Measurements from ENCODE around the gene DCAF12.
A peak's percentile ranks its signal among the peaks of the same experiment; 100 is the strongest.

DCAF12 gene

GRCh38 chr9:34131571-34131970, 5.1 kb upstream of the DCAF12 start:
- intact Hi-C loops (cut with DNase I), result no loop called here
- no peak for DNase-seq

- peak in 9 of 42 donors; percentile 8 to 50 (median 19) for DNase-seq
- intact Hi-C loops (cut with DNase I), result loop anchor here (5.0 kb wide), 2 partner anchors 50 to 80 kb away; partner anchors contain the start of genes UBAP1 and UBAP2
Measured at GRCh38 chr9:34127035-34127948, 794 bp upstream of the DCAF12 start.

GRCh38 chr9:34125681-34126206, 754 bp downstream of the DCAF12 start:
- intact Hi-C loops (cut with DNase I), result loop anchor here (5.0 kb wide), 2 partner anchors 52 to 78 kb away; partner anchors contain the start of genes UBAP1 and UBAP2
- peak in 1 of 42 donors; percentile 2 for DNase-seq

DNA sequence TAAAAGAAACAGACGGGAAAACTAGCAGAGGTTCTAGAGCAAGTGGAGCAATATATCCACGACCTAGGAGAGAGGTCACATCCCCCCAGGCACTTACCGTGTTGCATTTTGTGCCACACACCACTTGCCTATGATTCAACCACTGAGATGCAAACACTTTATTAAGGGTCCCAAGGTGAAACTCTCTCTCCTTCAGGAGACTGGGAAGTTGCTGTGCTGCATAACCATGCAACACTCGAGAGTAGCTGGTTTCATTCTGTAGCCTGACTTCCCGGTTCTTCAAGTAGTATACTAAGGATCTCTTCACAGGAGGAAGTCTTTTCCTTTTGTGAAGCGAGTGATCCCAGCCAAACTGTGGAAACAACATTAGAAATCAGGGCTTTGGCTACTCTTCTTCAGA, 1.6 kb downstream of the DCAF12 start:
- intact Hi-C loops (cut with DNase I), result loop anchor here (5.0 kb wide), 2 partner anchors 52 to 78 kb away; partner anchors contain the start of genes UBAP1 and UBAP2
- no peak for DNase-seq

GRCh38 chr9:34124099-34124498, 2.4 kb downstream of the DCAF12 start:
- no peak for DNase-seq
- intact Hi-C loops (cut with DNase I), result no loop called here

- DNase-seq, result peak in 20 of 42 donors; percentile 3 to 58 (median 30)
- intact Hi-C loops (cut with DNase I), result no loop called here
Measured at GRCh38 chr9:34123682-34124081, 2.8 kb downstream of the DCAF12 start.

DNA sequence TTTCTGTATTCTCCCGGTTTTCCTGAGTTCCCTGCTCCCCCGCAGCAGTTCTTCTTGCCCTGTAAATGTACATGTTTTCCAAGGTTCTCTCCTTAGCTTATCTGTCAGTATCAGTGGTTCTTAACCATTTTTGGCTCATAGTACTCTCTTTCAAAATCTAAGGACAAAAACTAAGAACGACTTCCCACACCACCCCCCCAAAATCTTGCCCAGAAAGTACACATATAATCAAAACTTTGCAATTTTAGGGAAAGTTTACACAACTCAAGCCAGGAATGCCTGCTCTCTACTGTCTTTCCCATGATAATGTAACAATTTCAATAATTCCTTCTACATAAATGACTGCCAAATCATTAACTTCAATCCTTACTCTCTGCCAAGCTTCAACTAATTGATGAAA, 4.5 kb downstream of the DCAF12 start:
- no peak for DNase-seq
- intact Hi-C loops (cut with DNase I), result no loop called here

GRCh38 chr9:34119713-34120112, 6.8 kb downstream of the DCAF12 start:
- DNase-seq, result no peak
- intact Hi-C loops (cut with DNase I), result no loop called here

DNA sequence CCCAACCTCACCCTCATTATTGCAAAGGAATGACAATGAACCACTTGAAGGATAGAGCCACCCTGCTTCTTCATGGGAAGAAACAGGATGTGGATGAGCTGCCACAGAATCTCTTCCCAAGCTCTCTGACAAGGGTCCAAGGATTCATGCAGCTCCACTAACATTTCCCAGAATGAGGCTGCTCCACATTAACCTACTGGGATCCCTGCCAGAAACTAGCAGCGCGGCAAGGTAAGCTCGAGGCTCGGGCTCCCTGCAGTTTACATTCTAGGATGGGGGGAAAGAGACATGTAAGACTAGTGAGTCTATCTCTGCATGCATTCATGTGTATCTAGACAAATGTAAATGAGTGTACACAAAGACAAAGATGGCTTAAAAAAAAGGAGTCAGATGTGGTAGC, 12.1 kb downstream of the DCAF12 start:
- intact Hi-C loops (cut with DNase I), result no loop called here
- DNase-seq, result peak in 3 of 42 donors; percentile 9 to 28 (median 11)

DNA sequence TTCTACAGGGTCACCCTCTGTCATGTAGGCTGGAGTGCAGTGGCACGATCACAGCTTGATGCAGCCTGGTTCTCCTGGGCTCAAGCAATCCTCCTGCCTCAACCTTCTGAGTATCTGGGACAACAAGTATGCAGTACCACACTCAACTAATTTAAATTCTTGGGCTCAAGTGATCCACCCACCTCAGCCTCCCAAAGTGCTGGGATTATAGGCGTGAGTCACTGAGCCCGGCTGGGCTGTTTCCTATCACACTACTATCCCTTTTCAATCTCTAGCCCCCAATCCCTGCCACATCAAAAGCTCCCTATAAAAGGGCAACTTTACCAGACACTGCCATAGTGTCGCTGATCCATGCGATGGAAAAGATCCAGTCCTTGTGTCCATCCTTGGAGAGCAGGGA, 20.4 kb downstream of the DCAF12 start:
- intact Hi-C loops (cut with DNase I), result no loop called here
- DNase-seq, result peak in 7 of 42 donors; percentile 20 to 43 (median 26)

DNA sequence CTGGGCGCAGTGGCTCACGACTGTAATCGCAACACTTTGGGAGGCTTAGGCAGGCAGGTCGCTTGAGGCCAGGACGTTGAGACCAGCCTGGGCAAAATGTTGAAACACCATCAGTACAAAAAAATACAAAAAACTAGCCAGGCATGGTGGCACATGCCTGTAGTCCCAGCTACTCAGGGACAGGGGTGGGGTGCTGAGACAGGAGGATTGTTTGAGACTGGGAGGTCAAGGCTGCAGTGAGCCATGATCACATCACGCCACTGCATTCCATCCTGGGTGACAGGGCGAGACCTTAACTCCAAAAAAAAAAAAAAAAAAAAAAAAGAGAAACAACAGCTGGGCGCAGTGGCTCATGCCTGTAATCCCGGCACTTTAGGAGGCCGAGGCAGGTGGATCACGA, 23.7 kb downstream of the DCAF12 start:
- no peak for DNase-seq

GRCh38 chr9:34098307-34098706, 28.2 kb downstream of the DCAF12 start:
- no peak for DNase-seq
- intact Hi-C loops (cut with DNase I), result no loop called here

More for the DNA sequence above, 23.7 kb downstream of the DCAF12 start:
- intact Hi-C loops (cut with DNase I), result no loop called here

- intact Hi-C loops (cut with DNase I), result no loop called here
- DNase-seq, result no peak
Measured at GRCh38 chr9:34097865-34098264, 28.6 kb downstream of the DCAF12 start.

DNA sequence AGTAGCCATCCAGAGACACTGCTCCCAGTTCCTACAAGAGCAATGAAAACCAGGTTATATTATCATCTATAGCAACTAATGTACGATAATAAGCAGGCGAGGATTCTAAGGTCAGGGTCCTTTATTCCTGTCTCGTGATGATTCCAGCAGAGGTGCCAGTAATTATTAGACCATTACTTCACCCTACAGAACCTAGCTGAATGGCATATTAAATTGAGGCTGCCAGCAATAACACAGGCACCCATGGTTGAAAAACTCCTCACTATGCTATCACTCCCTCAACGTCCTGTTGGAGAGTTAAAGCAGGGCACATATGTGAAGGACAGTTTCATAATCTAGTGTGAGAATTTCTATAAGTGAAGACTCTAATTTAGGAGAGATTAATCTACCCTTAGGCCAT, 29.7 kb downstream of the DCAF12 start:
- intact Hi-C loops (cut with DNase I), result no loop called here

DNA sequence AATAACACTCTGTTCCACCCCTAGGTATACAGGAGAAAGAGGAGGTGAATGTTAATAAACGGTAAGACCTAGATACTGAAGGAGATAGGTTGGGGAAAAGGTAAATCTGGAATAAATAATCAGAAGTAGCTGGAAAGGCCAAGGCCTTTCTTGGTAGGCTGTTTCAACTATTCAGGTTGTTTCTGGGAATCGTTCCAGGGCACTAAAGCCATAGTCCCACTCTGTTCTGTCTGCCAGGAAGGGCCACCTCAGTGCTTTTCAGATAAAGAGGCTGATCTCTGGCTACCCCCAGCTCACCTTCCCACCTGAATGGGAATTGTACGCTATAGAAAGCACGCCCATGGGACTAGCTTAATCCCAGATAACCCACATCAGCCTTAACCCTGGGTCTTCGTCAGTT, 32.9 kb downstream of the DCAF12 start:
- intact Hi-C loops (cut with DNase I), result no loop called here
- DNase-seq, result no peak

More for the DNA sequence above, 29.7 kb downstream of the DCAF12 start:
- no peak for DNase-seq

DNA sequence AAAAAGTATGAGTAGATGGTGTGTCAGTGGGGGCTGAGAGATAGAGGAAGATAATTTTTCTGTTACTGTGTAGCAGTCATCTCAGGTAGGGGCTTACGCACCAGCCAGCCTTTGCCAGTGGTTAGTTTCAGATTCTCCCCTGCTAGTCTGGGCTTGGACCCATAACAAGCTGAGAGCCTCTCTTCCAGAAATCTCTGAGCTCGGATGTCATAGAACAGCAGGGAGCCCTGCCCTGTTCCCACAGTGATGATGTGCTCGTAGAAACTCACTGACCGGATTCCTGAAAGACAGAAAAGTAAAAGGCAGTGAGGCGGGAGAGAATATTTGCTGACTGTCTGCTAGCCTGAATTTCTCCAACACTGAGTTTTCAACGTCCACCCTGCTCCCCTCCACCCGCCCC, 37.2 kb downstream of the DCAF12 start:
- intact Hi-C loops (cut with DNase I), result no loop called here
- peak in 3 of 42 donors; percentile 15 to 54 (median 25) for DNase-seq

DNA sequence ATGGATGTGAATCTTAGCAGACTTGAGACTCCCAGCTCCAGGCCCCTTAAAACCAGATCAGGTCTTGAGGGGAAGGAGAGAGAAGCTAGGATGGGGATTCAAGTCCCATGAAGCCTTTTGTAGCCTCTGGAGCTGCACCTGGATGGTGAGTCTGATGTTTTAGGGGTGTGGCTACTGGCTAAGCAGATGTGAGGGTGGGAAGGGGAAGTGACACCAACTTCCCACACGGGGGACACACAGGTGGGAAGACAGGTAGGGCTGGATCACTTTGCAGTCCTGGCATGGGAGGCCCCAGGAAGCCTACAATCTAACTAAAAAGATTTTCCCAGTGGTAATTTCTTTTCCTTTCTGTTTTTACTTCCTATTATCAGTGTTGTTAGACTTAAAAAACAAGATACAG, 39.1 kb downstream of the DCAF12 start:
- intact Hi-C loops (cut with DNase I), result no loop called here
- no peak for DNase-seq

DNA sequence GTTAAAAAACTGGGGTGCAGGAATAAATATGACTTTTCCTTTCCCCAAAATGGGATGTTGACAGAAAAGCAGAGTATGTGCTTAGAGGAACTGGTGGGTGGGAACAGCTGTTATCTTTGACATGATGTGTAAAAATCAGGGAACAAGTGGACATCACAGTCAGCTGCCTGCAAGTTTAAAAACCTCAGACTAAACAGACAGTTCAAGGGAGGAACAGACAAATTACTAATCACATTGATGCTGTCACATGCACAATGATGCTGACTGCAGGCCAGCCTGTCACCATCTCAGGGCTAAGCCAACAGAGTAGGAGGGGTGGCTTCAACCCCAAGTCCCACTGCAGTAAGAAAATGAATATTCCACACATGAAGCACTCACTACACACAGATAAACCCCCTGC, 39.6 kb downstream of the DCAF12 start:
- intact Hi-C loops (cut with DNase I), result no loop called here
- DNase-seq, result peak in 6 of 42 donors; percentile 12 to 58 (median 22)

DNA sequence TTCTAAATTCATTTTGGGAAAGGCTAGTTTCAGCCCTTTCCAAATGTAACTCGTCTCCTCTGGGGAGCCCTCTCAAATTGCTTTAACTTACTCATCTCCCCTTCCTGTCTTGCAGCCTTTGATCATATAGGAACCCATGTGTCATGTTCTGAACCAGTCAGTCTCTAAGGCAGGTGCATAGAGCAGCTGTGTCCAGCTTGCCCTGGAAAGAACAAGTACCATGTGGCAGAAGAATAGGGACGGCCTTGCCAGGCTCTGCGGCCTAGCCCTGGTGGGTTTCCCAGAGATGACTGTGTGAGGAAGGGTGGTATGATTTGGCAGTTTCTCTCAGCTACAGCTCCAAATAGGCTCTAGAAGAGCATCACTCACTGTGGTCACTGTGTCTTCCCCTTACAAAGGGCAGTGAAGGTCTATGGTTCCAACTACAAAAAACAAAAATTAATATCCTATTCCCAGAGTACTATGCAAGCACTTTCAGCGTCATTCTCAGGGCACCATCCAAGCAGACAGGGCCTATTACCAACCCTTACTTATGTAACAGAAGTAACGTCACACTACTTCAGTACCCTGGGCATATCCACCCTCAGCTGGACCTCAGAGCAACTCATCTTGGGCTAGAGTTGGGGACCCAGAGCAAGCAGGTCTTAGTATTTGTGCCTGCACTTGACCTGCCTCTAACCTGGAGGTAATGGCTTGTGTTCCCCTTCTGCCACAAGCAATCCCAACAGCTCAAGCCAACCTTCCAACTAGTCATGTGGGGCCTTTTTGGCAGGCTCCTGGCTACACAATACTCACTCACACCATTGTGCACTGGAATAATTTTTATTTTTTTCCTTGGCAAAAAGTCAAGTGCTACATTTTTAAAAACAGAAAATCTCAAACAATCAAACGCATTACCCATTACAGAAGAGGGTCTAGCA, 40.7 kb downstream of the DCAF12 start:
- peak in 37 of 42 donors; percentile 13 to 73 (median 32) for DNase-seq
- intact Hi-C loops (cut with DNase I), result no loop called here
